OCI-LY3 (cell line): ENCODE results near the gene WASHC4.

Experiments used
- H2AFZ ChIP-seq: fragments of 200-600, 300-600 bp; shearing (Covaris generic); 2 replicates; pipeline ENCODE4 v1.6.0; 2014; ENCODE audit warnings: antibody characterized with exemption, low read depth, low read length
- H3K27ac ChIP-seq: fragments of 200-600, 300-600 bp; sonication (generic); 2 replicates; pipeline ENCODE4 v1.5.1; 2014; ENCODE audit warnings: mild to moderate bottlenecking, low read length, moderate library complexity, mixed read lengths
- H3K27me3 ChIP-seq: fragments of 200-600, 300-600 bp; sonication (generic); 2 replicates; pipeline ENCODE4 v1.6.1; 2014; ENCODE audit warnings: low read depth, low read length, mixed read lengths
- H3K36me3 ChIP-seq: fragments of 200-600, 300-600 bp; sonication (generic); replicated peaks from 2 replicates; pipeline ENCODE3; 2014; ENCODE audit warnings: low read depth, low read length, mixed read lengths
- H3K4me1 ChIP-seq: fragments of 300-600, 200-600 bp; sonication (generic); 2 replicates; pipeline ENCODE4 v1.6.1; 2014; ENCODE audit warnings: low read length, mixed read lengths
- H3K4me2 ChIP-seq: fragments of 200-600, 300-600 bp; sonication (generic); 2 replicates; pipeline ENCODE4 v1.6.1; 2014; ENCODE audit warnings: low read length, mixed read lengths
- H3K4me3 ChIP-seq: fragments of 300-600, 200-600 bp; sonication (generic); 2 replicates; pipeline ENCODE4 v1.5.1; 2014; ENCODE audit warnings: antibody characterized with exemption, mild to moderate bottlenecking, low read length, moderate library complexity
- H3K79me2 ChIP-seq: fragments of 300-600, 200-600 bp; shearing (Covaris generic); 2 replicates; pipeline ENCODE4 v1.6.1; 2014; ENCODE audit warnings: mild to moderate bottlenecking, low read length, mixed read lengths
- H3K9ac ChIP-seq: fragments of 300-600, 200-600 bp; shearing (Covaris generic); 2 replicates; pipeline ENCODE4 v1.6.0; 2014; ENCODE audit warnings: mild to moderate bottlenecking, low read length, moderate library complexity
- H3K9me3 ChIP-seq: fragments of 200-600, 300-600 bp; shearing (Covaris generic); 2 replicates; pipeline ENCODE4 v1.6.1; 2014; ENCODE audit warnings: low read length, mixed read lengths; ENCODE audit not compliant: insufficient read depth
- H4K20me1 ChIP-seq: fragments of 200-600, 300-600 bp; sonication (generic); 2 replicates; pipeline ENCODE4 v1.6.1; 2016; ENCODE audit warnings: low read length, mixed read lengths; ENCODE audit not compliant: insufficient read depth
- CTCF ChIP-seq: fragments of 200-600, 300-600 bp; sonication (generic); IDR thresholded peaks from 2 replicates; pipeline ENCODE4 v1.5.1; 2014; ENCODE audit warnings: antibody characterized with exemption, low read length, low read depth
- EZH2phosphoT487 ChIP-seq: fragments of 200-600 bp; shearing (Covaris generic); IDR thresholded peaks from 2 replicates; pipeline ENCODE4 v1.6.1; 2018; ENCODE audit warnings: antibody characterized with exemption, mixed run types, low read depth

The WASHC4 gene

GRCh38 chr12:105104762-105105161 lies 2.8 kb upstream of the WASHC4 start:
- H3K79me2 ChIP-seq: peaks cover 21% of the 10 kb centered on the region
- no peaks in the 10 kb centered on the region for H3K9me3 ChIP-seq
- no peak overlapping the region for H2AFZ ChIP-seq
- no peak for TF ChIP-seq CTCF
- no peak for TF ChIP-seq EZH2phosphoT487
- no peaks in the 10 kb centered on the region for H3K36me3 ChIP-seq
- H3K27ac ChIP-seq: no peak overlapping the region
- peaks cover 13% of the 10 kb centered on the region for H3K4me1 ChIP-seq
- H3K9ac ChIP-seq: no peak overlapping the region
- no peak overlapping the region for H3K4me2 ChIP-seq
- H3K27me3 ChIP-seq: no peaks in the 10 kb centered on the region; the same call in 1 of the 2 replicates
- H4K20me1 ChIP-seq: peaks cover 15% of the 10 kb centered on the region
- H3K4me3 ChIP-seq: no peak overlapping the region

- Histone ChIP-seq H3K4me1 (peaks cover 21% of the 10 kb centered on the region), H2AFZ (peak overlapping the region; percentile 88), H4K20me1 (peaks cover 28% of the 10 kb centered on the region), H3K27me3 (no peaks in the 10 kb centered on the region; the same call in 1 of the 2 replicates), H3K27ac (no peak overlapping the region), H3K9ac (peak overlapping the region; percentile 75), H3K9me3 (no peaks in the 10 kb centered on the region), H3K36me3 (peaks cover 4% of the 10 kb centered on the region), H3K4me3 (peak overlapping the region; percentile 87), H3K79me2 (peaks cover 40% of the 10 kb centered on the region), H3K4me2 (peak overlapping the region; percentile 89)
- TF ChIP-seq EZH2phosphoT487 (no peak), CTCF (no peak)
Observed at GRCh38 chr12:105106621-105107020, 910 bp upstream of the WASHC4 start.

- Histone ChIP-seq H3K4me2 (peak overlapping the region; percentile 89), H4K20me1 (peaks cover 28% of the 10 kb centered on the region), H3K4me3 (peak overlapping the region; percentile 87), H3K9ac (peak overlapping the region; percentile 75), H3K27me3 (no peaks in the 10 kb centered on the region; the same call in 1 of the 2 replicates), H2AFZ (peak overlapping the region; percentile 88), H3K36me3 (peaks cover 9% of the 10 kb centered on the region), H3K79me2 (peaks cover 45% of the 10 kb centered on the region), H3K9me3 (no peaks in the 10 kb centered on the region), H3K4me1 (peaks cover 21% of the 10 kb centered on the region), H3K27ac (no peak overlapping the region; the same call in 1 of the 2 replicates)
- TF ChIP-seq EZH2phosphoT487 (no peak), CTCF (no peak)
Observed at GRCh38 chr12:105107171-105107493, 399 bp upstream of the WASHC4 start.

- peaks cover 66% of the 10 kb centered on the region for H3K79me2 ChIP-seq
- no peaks in the 10 kb centered on the region; the same call in 1 of the 2 replicates for H3K27me3 ChIP-seq
- H3K36me3 ChIP-seq: peaks cover 34% of the 10 kb centered on the region
- peak overlapping the region; percentile 87 for H3K4me3 ChIP-seq
- TF ChIP-seq EZH2phosphoT487 (no peak), CTCF (no peak)
- peaks cover 21% of the 10 kb centered on the region for H3K4me1 ChIP-seq
- peak overlapping the region; percentile 64 for H3K27ac ChIP-seq
- peak overlapping the region; percentile 89 for H3K9ac ChIP-seq
- no peaks in the 10 kb centered on the region for H3K9me3 ChIP-seq
- peak overlapping the region; percentile 93 for H3K4me2 ChIP-seq
- no peak overlapping the region for H2AFZ ChIP-seq
- H4K20me1 ChIP-seq: peaks cover 44% of the 10 kb centered on the region
Observed at GRCh38 chr12:105109465-105110212, 2.1 kb downstream of the WASHC4 start.
